HG03520 (cell line): ENCODE measurements around the gene TAF4.

Experiments
- ATAC-seq: cut with Tn5 transposase; IDR thresholded peaks from one replicate; pipeline ENCODE4 v1.9.1; 2021; ENCODE audit warnings: mild to moderate bottlenecking, moderate library complexity; ENCODE audit not compliant: unreplicated experiment

TAF4 gene

GRCh38 chr20:61935926-61936700, 129.6 kb downstream of the TAF4 start:
- ATAC-seq: no peak

DNA sequence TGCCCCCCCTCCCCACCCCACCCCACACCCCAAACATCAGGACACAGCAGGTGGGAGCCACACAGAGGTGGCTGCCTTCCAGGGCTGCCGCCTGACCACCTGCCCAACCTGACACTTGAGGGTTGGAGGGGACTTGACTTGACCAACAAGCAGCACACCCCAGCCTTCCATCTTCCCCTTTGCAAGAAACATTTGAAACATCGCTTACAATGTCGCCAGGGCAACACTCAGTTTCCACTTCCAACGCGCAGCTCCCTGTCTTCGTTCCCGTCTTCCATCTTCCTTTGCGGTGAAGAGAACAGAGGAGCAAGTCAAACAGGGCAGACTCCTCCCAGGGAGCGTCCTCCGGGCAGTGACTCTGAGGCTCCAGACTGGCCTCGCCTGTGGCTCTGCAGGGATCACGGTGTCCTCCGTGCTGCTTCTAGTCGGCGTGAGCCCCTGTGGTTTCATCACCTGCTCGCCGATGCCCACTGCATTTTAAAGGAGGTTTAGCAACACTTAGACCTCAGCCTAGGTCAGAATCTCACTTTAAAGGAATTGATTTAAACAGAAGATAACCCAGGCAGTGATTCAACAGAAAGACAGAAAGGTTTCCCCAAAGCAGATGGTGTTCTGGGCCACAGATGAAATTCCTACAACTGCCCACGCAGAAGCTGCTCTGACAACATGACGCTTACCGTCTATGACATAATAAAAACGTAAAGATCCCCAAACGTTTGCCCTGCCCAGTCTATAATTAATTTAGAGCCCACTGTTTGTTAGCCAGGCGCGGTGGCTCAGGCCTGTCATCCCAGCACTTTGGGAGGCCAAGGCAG, 130.8 kb downstream of the TAF4 start:
- ATAC-seq: no peak

- ATAC-seq: no peak
Measured at GRCh38 chr20:61933951-61934715, 131.5 kb downstream of the TAF4 start.

DNA sequence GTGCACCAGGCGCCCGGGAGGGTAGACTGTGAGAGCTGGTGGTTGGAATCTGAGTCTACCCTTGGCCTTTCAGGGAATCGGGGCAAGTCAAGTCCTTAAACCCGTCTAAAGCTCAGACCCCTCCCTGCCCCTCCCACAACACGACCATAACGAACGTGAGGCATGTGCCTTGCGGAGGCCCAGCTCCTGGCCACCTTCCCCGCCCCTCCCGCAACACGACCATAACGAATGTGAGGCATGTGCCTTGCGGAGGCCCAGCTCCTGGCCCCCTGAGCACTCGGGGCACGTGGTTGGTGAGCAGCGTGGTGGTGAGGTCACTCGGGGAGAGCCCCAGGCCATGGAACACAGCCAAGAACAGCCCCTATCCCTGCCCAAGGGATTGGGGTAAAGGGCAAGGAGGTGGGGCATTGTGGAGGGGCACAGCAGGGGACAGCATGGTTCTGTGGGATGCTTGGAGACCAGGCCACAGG, 132.2 kb downstream of the TAF4 start:
- ATAC-seq: no peak

DNA sequence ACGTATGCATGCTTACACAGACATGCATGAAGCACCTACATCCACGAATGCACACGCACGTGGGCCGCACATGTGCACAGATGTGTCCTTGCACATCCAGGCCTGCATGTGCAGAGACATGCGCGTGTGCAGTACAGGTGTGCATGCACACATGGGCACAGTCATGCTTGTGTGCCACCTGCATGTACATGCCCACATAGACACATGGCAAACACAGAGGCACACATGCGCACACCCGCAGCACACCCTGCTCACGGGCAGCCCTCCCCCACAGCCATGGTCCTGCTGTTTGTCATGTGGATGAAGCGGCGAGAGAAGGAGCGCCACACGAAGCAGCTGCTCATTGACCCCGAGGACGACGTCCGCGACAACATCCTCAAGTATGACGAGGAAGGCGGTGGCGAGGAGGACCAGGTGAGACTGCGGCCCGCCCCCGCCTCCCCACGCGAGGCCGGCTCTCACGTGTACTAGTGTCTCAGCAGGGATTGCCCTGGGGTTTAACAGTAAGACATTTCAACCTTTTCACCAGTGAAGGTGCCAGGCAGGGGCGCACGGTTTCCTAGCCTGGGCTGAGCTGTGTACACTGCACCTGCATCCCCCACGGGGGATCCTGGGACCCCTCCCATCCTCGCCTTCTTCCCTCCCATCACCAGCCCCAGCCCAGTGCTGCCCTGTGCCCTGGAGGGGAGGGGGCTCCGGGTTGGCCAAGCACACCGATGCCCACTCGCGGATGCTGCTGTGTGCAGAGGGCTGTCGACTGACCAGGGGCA, 132.8 kb downstream of the TAF4 start:
- ATAC-seq: no peak

DNA sequence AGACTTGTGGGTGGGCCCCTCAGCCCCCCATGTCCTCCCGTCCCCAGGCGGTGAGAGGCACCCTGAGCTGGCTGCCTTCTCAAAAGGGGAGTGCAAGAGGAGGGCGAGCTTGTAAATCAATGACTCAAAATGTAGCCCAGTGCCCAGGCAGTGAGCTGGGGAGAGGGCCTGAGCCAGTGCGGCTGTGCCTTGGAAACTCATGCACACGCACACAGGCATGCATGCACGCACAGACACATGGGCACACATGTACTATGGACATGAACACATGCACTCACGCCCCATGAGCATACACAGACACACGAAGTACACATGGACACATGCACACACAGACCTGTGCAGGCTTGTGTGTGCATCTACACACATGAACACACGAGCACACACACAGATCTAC, 133.5 kb downstream of the TAF4 start:
- ATAC-seq: no peak

DNA sequence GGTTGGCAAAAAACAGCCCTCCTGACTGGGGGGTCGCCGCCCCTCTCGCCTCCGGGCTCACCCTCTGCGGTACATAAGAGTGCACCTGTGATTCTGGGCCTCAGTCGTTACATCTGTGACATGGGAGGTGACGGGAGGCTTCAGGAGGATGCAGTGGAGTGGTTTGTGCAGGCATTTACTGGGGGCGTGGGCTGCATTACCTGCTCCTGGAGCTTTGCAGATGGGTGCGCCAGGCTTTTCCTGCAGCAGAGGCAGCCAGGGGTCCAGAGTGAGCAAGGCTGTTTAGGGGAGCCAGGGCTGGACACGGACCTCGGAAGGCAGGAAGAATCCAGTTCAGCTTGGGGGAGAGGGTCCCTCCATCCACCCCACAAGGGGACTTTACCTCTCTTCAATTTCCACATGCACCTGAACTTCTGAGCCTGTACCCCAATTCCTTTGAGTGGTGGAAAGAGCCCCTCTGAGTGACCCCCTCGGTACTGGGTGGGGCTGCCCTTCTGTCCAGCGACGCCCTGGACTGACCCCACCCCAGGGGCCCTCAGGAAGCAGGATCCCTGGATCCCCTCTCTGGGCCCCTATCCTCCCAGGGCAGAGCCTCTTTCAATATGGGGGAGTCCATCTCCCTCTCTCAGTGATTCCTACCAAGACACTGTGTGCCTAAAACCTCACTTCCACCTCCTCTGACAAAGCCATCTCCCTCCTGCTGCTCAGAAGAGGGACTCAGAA, 134.0 kb downstream of the TAF4 start:
- ATAC-seq: no peak

DNA sequence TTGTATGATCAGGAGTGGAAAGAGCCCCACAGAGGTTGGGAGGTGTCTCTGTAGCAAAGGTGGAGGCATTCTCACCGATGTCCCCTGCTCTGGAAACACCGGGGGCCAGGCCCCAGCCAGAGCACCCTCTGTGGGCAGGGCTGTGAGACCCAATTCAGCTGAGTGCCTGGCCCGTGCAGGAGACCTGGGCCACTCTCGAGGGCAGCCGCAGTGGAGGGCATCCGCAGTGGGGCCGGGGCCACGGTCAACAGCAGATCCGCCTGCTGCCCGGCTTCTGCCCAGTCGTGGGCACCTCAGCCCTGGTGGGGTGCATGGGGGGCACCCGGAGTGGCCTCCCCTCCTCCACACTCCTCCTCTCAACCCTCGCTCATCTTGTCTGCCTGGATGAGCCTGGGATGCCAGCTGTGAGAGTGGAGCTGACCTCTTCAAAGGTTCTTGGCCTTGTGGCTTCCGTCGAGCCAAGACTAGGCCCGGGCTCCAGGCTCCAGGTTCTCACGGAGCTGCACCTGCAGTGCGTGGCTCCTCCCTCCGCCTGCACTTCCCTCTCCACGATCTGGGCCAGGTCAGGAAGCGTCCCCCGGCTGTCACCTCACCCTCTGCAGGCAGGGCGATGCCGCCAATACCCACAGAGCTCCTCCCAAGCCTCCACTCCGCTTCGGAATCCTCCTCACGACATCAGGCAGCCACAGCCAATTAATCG, 134.8 kb downstream of the TAF4 start:
- ATAC-seq: no peak

GRCh38 chr20:61929971-61930666, 135.6 kb downstream of the TAF4 start:
- no peak for ATAC-seq

DNA sequence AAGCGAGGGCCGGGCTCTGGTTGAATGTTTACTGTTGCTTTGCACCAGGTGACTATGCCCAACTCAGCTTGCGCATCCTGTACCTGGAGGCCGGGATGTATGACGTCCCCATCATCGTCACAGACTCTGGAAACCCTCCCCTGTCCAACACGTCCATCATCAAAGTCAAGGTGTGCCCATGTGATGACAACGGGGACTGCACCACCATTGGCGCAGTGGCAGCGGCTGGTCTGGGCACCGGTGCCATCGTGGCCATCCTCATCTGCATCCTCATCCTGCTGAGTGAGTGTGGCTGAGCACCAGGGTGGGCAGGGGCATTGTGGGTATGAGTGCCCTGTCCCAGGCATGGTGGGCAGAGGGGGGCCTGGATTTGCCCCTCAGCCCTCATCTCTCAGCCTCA, 136.1 kb downstream of the TAF4 start:
- no peak for ATAC-seq

DNA sequence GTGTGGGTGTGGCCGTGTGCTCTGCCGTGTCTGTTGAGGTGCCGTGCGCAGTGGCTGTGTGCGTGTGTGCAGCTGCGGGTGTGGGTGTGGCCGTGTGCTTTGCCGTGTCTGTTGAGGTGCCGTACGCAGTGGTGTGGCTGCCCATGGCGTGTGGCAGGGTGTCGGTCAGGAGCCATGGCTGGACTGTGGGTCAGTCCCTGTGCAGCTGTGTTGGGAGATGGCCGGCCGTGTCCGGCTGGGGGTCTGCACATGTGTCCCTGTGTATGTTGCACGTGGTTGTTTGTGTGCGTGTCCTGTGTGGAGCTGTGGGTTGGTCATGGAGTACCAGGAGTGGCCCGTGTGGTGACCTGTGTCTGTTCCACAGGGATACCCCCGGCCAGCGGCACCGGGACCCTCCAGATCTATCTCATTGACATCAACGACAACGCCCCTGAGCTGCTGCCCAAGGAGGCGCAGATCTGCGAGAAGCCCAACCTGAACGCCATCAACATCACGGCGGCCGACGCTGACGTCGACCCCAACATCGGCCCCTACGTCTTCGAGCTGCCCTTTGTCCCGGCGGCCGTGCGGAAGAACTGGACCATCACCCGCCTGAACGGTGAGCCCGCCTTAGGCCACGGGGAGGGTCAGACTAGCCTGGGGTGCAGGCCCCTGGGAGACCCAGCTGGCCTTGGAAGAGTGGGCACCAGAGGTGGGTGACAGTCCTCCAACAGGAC, 137.7 kb downstream of the TAF4 start:
- no peak for ATAC-seq

GRCh38 chr20:61927193-61927825, 138.4 kb downstream of the TAF4 start:
- ATAC-seq: no peak

DNA sequence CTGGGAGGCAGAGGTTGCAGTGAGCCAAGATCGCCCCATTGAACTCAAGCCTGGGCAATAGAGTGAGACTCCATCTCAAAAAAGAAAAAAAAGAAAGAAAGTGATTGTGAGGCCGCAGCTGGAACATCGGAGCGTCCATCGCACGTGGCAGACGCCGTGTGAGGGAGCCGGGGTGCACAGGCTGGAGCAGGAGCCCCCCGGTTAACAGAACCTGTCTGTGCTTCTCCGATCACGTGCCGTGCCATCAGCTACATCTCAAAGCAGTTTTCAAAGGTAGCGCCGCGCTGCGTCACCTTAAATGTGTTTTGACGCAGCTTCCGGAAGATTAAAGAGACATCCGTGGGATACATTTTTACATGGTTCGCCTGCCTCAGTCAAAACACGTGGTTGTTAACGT, 138.9 kb downstream of the TAF4 start:
- ATAC-seq: no peak

DNA sequence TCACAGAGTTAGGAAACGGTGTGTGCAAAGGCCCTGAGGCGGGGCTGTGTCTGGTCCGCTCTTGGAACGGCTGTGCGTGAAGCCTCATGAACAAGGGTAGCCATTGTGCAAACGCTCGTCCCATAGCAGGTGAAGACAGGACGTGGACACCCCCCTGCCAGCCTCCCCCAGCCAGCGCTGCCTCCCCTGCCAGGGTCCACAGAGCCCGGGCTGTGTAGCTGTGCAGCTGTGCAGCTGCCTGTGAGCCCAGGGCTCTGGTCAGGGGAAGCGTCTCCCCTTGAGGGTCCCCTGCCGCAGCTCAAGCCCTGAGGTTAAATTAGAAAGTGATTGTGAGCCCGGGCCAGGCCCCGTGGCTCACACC, 139.4 kb downstream of the TAF4 start:
- no peak for ATAC-seq

DNA sequence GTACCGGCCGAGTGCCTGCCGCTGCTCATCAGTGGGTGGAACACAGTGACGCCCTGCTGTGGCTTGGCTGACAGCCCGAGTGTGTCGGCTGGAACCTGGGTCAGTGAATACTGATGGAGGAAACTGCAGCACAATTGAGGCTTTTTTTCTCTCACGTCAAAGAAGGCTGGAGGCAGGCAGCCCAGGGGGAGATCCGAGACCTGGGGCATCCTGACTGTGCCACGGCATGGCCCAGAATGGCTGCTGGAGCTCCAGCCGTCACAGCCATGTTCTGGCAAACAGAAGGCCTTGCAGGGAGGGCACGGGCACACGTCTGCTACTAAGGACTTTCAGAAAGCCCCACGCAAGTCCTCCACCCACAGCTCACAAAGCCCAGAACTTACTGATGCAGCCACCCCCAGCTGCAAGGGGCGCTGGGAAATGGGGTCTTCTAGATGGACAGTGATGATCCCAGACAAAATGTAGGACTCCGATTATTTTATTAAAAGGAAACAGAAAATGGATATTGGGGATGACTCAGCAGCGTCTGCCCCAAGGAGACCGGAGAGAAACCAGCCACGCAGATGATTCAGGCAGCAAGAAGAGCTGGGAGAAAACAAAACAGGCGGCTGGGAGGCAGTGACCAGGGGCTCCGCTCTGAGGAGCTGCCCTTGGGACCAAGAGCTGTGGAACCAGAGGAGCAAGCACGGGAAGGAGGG, 140.0 kb downstream of the TAF4 start:
- ATAC-seq: no peak

DNA sequence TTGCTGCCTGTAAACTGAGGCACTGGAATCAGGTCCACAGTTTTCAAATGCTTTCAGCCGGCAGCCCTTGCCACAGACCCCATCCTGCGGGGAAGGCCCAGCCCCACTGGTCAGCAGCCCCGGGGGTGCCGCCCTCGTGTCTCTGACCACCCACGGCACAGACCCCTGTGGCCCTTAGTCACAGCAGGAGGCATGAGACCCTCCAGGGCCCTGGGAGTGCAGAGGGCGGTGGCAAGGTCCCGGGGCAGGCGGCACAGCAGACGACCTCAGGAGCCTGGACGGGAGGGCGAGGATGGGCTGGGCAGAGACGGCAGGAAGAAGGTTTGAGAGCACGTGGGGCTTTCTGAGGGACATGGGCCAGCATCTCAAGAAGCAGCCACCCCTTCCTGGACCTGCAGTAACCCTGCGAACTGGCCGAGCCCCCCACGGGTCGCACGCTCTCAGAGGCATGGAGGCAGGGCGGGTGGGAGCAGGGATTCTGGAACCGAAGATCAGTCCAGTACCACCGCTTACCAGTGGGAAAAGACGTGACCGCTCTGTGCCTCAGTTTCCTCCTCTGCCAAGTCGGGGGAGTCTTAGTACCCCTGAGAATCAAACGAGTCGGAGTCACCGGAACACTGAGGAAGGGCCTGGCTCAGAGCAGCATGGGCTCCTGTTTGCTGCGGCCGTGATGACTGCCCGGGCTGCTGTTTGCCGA, 140.7 kb downstream of the TAF4 start:
- ATAC-seq: no peak
